OCI-LY7 (cell line): ENCODE measurements around the gene LAPTM5.

Experiments used
- CTCF ChIP-seq: fragments of 200-600 bp; sonication (generic); conservative IDR thresholded peaks from 2 replicates; pipeline ENCODE4 v1.5.1; 2014; ENCODE audit warnings: mild to moderate bottlenecking, antibody characterized with exemption, low read length, moderate library complexity, mixed read lengths
- EZH2phosphoT487 ChIP-seq: fragments of 200-600 bp; sonication (generic); IDR thresholded peaks from 2 replicates; pipeline ENCODE4 v1.6.1; 2018; ENCODE audit warnings: low read depth, borderline replicate concordance, mild to moderate bottlenecking, mixed run types, antibody characterized with exemption, low read length, moderate library complexity, mixed read lengths

- TF ChIP-seq CTCF (no peak), EZH2phosphoT487 (no peak)
These were observed 68.4 kb downstream of the LAPTM5 start for GRCh38 chr1:30688920-30689794.
